Measurements from ENCODE around the gene KPNA6.

KPNA6 gene

GRCh38 chr1:32195972-32196823 is 88.3 kb downstream of the KPNA6 start:
- in situ Hi-C loops (cut with MboI; ENCODE audit: low sequenced_read_pairs, unreplicated experiment) = no loop called here
- DNase-seq (ENCODE audit: low spot score) = no peak
- no peak for TF ChIP-seq CTCF (IDR thresholded peaks at IDR 0.05; ENCODE audit: borderline replicate concordance, control extremely low read depth, extremely low read depth, insufficient read depth, missing control alignments)

GRCh38 chr1:32197074-32197473 is 89.2 kb downstream of the KPNA6 start:
- TF ChIP-seq CTCF (IDR thresholded peaks at IDR 0.05; ENCODE audit: borderline replicate concordance, control extremely low read depth, extremely low read depth, insufficient read depth, missing control alignments) = no peak
- no peak for DNase-seq (ENCODE audit: low spot score)

GRCh38 chr1:32197837-32198236 is 90.0 kb downstream of the KPNA6 start:
- DNase-seq (ENCODE audit: low spot score) = no peak
- in situ Hi-C loops (cut with MboI; ENCODE audit: low sequenced_read_pairs, unreplicated experiment) = no loop called here
- no peak for TF ChIP-seq CTCF (IDR thresholded peaks at IDR 0.05; ENCODE audit: borderline replicate concordance, control extremely low read depth, extremely low read depth, insufficient read depth, missing control alignments)

More at GRCh38 chr1:32197074-32197473, 89.2 kb downstream of the KPNA6 start:
- in situ Hi-C loops (cut with MboI; ENCODE audit: low sequenced_read_pairs, unreplicated experiment) = no loop called here

GRCh38 chr1:32198237-32199042 is 90.6 kb downstream of the KPNA6 start:
- TF ChIP-seq CTCF (IDR thresholded peaks at IDR 0.05; ENCODE audit: borderline replicate concordance, control extremely low read depth, extremely low read depth, insufficient read depth, missing control alignments) = no peak
- no peak for DNase-seq (ENCODE audit: low spot score)
- in situ Hi-C loops (cut with MboI; ENCODE audit: low sequenced_read_pairs, unreplicated experiment) = no loop called here

- no peak for TF ChIP-seq CTCF (IDR thresholded peaks at IDR 0.05; ENCODE audit: borderline replicate concordance, control extremely low read depth, extremely low read depth, insufficient read depth, missing control alignments)
- no peak for DNase-seq (ENCODE audit: low spot score)
- in situ Hi-C loops (cut with MboI; ENCODE audit: low sequenced_read_pairs, unreplicated experiment) = no loop called here
These were observed 91.3 kb downstream of the KPNA6 start for GRCh38 chr1:32199043-32199716.

GRCh38 chr1:32199717-32200072 is 91.8 kb downstream of the KPNA6 start:
- TF ChIP-seq CTCF (IDR thresholded peaks at IDR 0.05; ENCODE audit: borderline replicate concordance, control extremely low read depth, extremely low read depth, insufficient read depth, missing control alignments) = no peak
- in situ Hi-C loops (cut with MboI; ENCODE audit: low sequenced_read_pairs, unreplicated experiment) = no loop called here
- peak; percentile 40 for DNase-seq (ENCODE audit: low spot score)

Measured in GM13976 (cell line).